Astrocyte (in vitro differentiated cells and primary cell): ENCODE results near the gene PCBP4. TPM values are rescaled to one million over a fixed set of nuclear protein-coding genes. Genes with fewer than 3 reads are reported as not detected.

Source experiments
- DNase-seq: peaks from one replicate; pipeline ENCODE4 v3.0.0-alpha.2; 2010; ENCODE audit warnings: low read depth
- FAIRE-seq: peaks from 2 replicates; lab custom pipeline; 2011; peaks lifted over from hg19 to GRCh38; lab: Jason Lieb, UNC
- H2AFZ ChIP-seq: 2 replicates; pipeline ENCODE4 v1.6.0; 2012; ENCODE audit warnings: low read depth, low read length, inconsistent platforms
- H3K27ac ChIP-seq: 2 replicates; pipeline ENCODE4 v1.5.1; 2011; ENCODE audit warnings: low read depth, low read length, inconsistent platforms
- H3K27me3 ChIP-seq: 2 replicates; pipeline ENCODE4 v1.6.0; 2011; ENCODE audit warnings: low read length, inconsistent platforms; ENCODE audit not compliant: insufficient read depth
- H3K36me3 ChIP-seq: 2 replicates; pipeline ENCODE4 v1.5.1; 2011; ENCODE audit warnings: low read length, inconsistent platforms; ENCODE audit not compliant: insufficient read depth
- H3K4me1 ChIP-seq: 2 replicates; pipeline ENCODE4 v1.5.1; 2011; ENCODE audit warnings: low read length, inconsistent platforms; ENCODE audit not compliant: insufficient read depth
- H3K4me2 ChIP-seq: 2 replicates; pipeline ENCODE4 v1.6.0; 2012; ENCODE audit warnings: low read length, inconsistent platforms
- H3K4me3 ChIP-seq: 2 replicates; pipeline ENCODE4 v1.5.1; 2011; ENCODE audit warnings: low read depth, mild to moderate bottlenecking, low read length, inconsistent platforms; ENCODE audit not compliant: insufficient read depth
- H3K79me2 ChIP-seq: 2 replicates; pipeline ENCODE4 v1.6.0; 2012; ENCODE audit warnings: mild to moderate bottlenecking, low read length, inconsistent platforms; ENCODE audit not compliant: insufficient read depth
- H3K9ac ChIP-seq: 2 replicates; pipeline ENCODE4 v1.6.0; 2012; ENCODE audit warnings: mild to moderate bottlenecking, low read length, inconsistent platforms
- H3K9me3 ChIP-seq: 2 replicates; pipeline ENCODE4 v1.5.1; 2012; ENCODE audit warnings: low read depth, mild to moderate bottlenecking, low read length, inconsistent platforms; ENCODE audit not compliant: insufficient read depth
- H4K20me1 ChIP-seq: 2 replicates; pipeline ENCODE4 v1.6.0; 2012; ENCODE audit warnings: low read length, inconsistent platforms; ENCODE audit not compliant: insufficient read depth
- H3K27ac Mint-ChIP-seq: one replicate; pipeline ENCODE4 v1.8.0; 2021; ENCODE audit warnings: mild to moderate bottlenecking, mixed read lengths; ENCODE audit not compliant: unreplicated experiment
- H3K27me3 Mint-ChIP-seq: one replicate; pipeline ENCODE4 v1.8.0; 2021; ENCODE audit warnings: low read depth, mixed read lengths; ENCODE audit not compliant: unreplicated experiment
- H3K36me3 Mint-ChIP-seq: one replicate; pipeline ENCODE4 v1.8.0; 2021; ENCODE audit warnings: low read depth, mixed read lengths; ENCODE audit not compliant: unreplicated experiment
- H3K4me1 Mint-ChIP-seq: one replicate; pipeline ENCODE4 v1.8.0; 2021; ENCODE audit warnings: low read depth, mixed read lengths; ENCODE audit not compliant: unreplicated experiment
- H3K4me3 Mint-ChIP-seq: one replicate; pipeline ENCODE4 v1.8.0; 2021; ENCODE audit warnings: mild to moderate bottlenecking, moderate library complexity, mixed read lengths; ENCODE audit not compliant: unreplicated experiment
- H3K9me3 Mint-ChIP-seq: one replicate; pipeline ENCODE4 v1.8.0; 2021; ENCODE audit warnings: mild to moderate bottlenecking, mixed read lengths; ENCODE audit not compliant: unreplicated experiment
- CTCF ChIP-seq: IDR thresholded peaks from 2 replicates; pipeline ENCODE4 v1.5.1; 2011; ENCODE audit warnings: low read depth, mild to moderate bottlenecking, inconsistent platforms, low read length, moderate library complexity; ENCODE audit not compliant: insufficient read depth
- EZH2 ChIP-seq: IDR thresholded peaks from 2 replicates; pipeline ENCODE4 v1.6.1; 2012; ENCODE audit warnings: mild to moderate bottlenecking, low read length, inconsistent platforms; ENCODE audit not compliant: insufficient read depth
- total RNA-seq: library from RNA; stranded (reverse); gene quantifications from 2 replicates; pipeline ENCODE4 v1.2.1, GENCODE V29; 2021

PCBP4 gene
- total RNA-seq, 1 donor from 2014 or later = 102 TPM

GRCh38 chr3:52006017-52006819 lies 39.0 kb upstream of the PCBP4 start:
- Mint-ChIP-seq H3K27ac (no peak overlapping the region), H3K36me3 (no peaks in the 10 kb centered on the region), H3K4me1 (peaks cover 14% of the 10 kb centered on the region), H3K27me3 (peaks cover 12% of the 10 kb centered on the region), H3K4me3 (no peak overlapping the region), H3K9me3 (no peaks in the 10 kb centered on the region)
- Histone ChIP-seq H3K36me3 (no peaks in the 10 kb centered on the region), H3K27ac (no peak overlapping the region), H3K4me1 (peaks cover 16% of the 10 kb centered on the region), H3K79me2 (no peaks in the 10 kb centered on the region), H3K4me3 (no peak overlapping the region), H3K9me3 (no peaks in the 10 kb centered on the region), H3K9ac (no peak overlapping the region), H3K4me2 (peak overlapping the region; percentile 73), H3K27me3 (no peaks in the 10 kb centered on the region), H2AFZ (peak overlapping the region; percentile 15), H4K20me1 (no peaks in the 10 kb centered on the region)
- TF ChIP-seq EZH2 (no peak), CTCF (no peak)
- FAIRE-seq (no peak), DNase-seq (no peak)

GRCh38 chr3:52005571-52005986 lies 38.3 kb upstream of the PCBP4 start:
- Mint-ChIP-seq H3K27me3 (peaks cover 12% of the 10 kb centered on the region), H3K9me3 (no peaks in the 10 kb centered on the region), H3K4me3 (no peak overlapping the region), H3K4me1 (peaks cover 11% of the 10 kb centered on the region), H3K36me3 (no peaks in the 10 kb centered on the region), H3K27ac (no peak overlapping the region)
- Histone ChIP-seq H3K4me1 (peaks cover 16% of the 10 kb centered on the region), H3K9me3 (no peaks in the 10 kb centered on the region), H4K20me1 (no peaks in the 10 kb centered on the region), H3K27ac (no peak overlapping the region), H3K4me2 (peak overlapping the region; percentile 73), H2AFZ (peak overlapping the region; percentile 15), H3K27me3 (no peaks in the 10 kb centered on the region), H3K9ac (peak overlapping the region; percentile 51), H3K4me3 (no peak overlapping the region), H3K79me2 (no peaks in the 10 kb centered on the region), H3K36me3 (no peaks in the 10 kb centered on the region)
- TF ChIP-seq CTCF = no peak
- no peak for TF ChIP-seq EZH2
- DNase-seq (peak; percentile 79), FAIRE-seq (no peak)

- no peak overlapping the region for H3K27ac Mint-ChIP-seq
- no peaks in the 10 kb centered on the region for H3K9me3 ChIP-seq
- peak overlapping the region; percentile 45 for H3K4me3 Mint-ChIP-seq
- no peaks in the 10 kb centered on the region for H3K36me3 Mint-ChIP-seq
- H3K4me3 ChIP-seq = no peak overlapping the region
- peaks cover 11% of the 10 kb centered on the region for H3K4me1 Mint-ChIP-seq
- DNase-seq = no peak
- H3K27ac ChIP-seq = no peak overlapping the region
- FAIRE-seq = no peak
- no peaks in the 10 kb centered on the region for H3K79me2 ChIP-seq
- H3K27me3 Mint-ChIP-seq = peaks cover 10% of the 10 kb centered on the region
- H3K4me1 ChIP-seq = peaks cover 16% of the 10 kb centered on the region
- H2AFZ ChIP-seq = peak overlapping the region; percentile 15
- peak overlapping the region; percentile 51 for H3K9ac ChIP-seq
- H4K20me1 ChIP-seq = no peaks in the 10 kb centered on the region
- no peaks in the 10 kb centered on the region for H3K9me3 Mint-ChIP-seq
- no peak for TF ChIP-seq CTCF
- TF ChIP-seq EZH2 = no peak
- H3K4me2 ChIP-seq = peak overlapping the region; percentile 73
- no peaks in the 10 kb centered on the region for H3K27me3 ChIP-seq
- H3K36me3 ChIP-seq = no peaks in the 10 kb centered on the region
Observed at GRCh38 chr3:52004906-52005395, 37.7 kb upstream of the PCBP4 start.
